RCC 7860 (cell line): Measurements from ENCODE around the gene RBKS.
A peak's percentile ranks its signal among the peaks of the same experiment; 100 is the strongest.

ENCODE experiments used
- DNase-seq: peaks from one replicate; pipeline ENCODE4 v3.0.0-alpha.2; 2015; ENCODE audit warnings: low spot score
- FAIRE-seq: peaks from 2 replicates; lab custom pipeline; 2012; peaks lifted over from hg19 to GRCh38; lab: Jason Lieb, UNC

RBKS gene

DNA sequence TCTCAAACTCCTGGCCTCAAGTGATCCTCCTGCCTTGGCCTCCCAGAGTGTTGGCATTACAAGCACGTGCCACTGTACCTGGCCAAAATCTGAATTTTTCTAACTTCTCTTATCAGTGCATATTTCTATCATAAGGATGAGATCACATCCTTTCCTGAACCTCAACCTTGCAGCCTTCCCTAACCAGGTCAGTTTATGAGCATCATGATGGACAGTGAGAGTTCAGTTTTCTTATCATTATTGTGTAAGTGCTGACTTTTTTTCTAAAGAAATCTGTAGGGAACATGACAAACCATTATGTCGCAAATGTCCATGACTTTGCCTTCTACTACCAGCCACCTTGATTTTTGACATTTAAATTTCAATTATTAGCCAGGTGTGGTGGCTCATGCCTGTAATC, 87.1 kb downstream of the RBKS start:
- peak; percentile 56 for DNase-seq
- FAIRE-seq = no peak

DNA sequence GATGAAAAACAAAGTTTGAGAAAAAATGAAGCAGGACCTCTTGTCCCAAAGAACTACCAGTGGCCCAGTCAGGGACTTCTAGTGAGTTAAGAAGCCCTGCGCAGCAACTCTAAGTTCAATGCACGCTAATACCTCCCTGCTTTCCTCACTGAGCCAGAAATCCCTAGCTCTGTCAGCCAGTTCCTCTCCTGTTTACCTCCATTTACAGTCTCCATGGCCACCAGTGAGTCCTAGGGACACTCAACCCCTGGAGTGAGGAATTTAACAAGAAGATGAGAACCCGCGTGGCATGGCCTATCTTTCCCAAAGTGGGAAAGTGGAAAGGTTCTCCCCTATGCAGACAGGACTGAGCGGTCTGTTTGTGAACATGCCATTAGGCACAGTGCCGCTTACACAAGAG, 87.6 kb downstream of the RBKS start:
- DNase-seq (no peak), FAIRE-seq (no peak)

DNA sequence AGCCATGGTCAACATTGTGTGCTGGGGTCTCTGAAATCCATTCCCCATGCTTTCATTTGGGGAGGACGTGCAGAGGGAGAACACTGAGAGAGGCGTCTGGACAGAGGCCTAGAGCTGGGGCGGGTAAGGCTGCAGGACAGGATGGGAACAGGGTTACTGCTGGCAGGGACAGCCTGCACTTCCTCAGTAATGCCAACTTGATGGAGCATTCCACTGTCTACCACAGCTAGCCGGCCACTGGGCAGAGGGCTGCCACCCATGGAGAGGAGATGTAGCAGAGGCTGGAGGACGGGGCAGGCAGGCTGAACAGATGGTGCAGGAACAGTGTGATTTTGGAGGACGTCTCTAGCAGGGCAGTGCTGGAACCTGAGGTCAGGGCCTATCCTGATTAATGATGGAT, 89.3 kb downstream of the RBKS start:
- no peak for FAIRE-seq

DNA sequence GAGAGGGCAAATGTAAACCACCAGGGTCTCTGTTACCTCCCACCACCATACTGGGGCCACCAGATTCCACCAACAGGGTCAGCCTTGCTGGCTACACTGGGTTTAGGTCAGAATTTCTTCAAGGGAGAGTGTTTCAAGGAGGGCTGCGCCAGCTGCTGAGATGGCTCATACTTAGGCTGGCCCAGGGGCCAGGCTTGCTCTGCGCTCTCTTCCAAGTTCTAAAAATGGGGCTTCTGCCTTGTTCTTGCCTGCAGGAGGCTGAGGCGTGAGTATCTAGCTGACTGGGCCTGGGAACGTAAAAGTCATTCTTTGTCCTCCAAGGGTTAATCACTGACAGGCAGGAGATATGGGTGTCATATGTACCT, 90.6 kb downstream of the RBKS start:
- FAIRE-seq (no peak), DNase-seq (no peak)

More for the DNA sequence above, 89.3 kb downstream of the RBKS start:
- DNase-seq = peak; percentile 12

DNA sequence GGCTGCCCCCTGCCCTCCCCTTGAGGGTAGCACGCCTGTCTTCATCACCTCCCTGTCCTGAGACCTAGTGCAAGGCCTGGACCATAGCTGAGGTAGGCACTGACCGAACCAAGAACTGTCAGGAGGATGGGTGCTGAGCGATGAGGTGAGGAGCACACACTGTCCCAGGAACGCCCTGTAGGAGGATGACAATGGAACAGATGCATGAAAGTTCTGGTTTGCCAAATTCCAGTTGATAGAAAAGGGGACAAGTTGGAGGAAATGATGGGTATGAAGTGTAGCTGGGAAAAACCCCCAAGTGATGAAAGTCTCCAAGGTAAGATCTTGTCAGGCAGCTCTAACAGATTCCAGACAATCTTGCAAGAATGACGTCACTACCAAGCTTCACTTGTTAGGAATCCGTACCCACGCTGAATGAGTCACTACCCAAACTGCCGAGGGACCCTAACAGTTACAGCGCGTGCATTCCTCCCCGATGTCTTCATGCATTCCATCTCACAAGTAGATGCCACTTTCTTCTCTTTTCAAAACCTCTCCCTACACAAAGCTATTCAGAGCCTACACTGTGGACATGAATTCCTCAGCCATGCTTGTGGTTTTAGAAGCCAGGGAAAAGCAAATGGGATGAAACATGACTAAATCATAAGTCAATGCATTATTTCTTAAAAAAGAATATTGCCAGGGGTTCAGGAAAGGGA, 91.1 kb downstream of the RBKS start:
- DNase-seq = peak; percentile 100
- FAIRE-seq = peak; percentile 99

DNA sequence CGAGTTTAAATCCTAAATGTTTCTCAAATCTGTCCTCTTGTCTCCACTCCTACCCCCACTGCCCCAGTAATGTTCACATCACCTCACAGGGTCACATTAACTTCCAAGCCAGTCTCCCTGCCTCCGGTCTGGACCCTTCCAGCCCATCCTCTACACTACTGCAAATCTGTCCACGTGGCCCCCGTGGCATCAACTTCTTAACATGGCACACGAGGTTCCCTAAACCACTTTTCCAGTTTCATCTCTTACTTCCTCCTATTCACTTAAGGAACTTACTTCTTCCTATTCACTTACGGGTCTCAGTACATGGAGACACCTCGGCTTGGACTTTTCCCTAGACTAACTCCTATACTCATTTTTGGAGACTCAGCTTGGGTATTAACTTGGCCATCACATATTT, 91.7 kb downstream of the RBKS start:
- FAIRE-seq = no peak

DNA sequence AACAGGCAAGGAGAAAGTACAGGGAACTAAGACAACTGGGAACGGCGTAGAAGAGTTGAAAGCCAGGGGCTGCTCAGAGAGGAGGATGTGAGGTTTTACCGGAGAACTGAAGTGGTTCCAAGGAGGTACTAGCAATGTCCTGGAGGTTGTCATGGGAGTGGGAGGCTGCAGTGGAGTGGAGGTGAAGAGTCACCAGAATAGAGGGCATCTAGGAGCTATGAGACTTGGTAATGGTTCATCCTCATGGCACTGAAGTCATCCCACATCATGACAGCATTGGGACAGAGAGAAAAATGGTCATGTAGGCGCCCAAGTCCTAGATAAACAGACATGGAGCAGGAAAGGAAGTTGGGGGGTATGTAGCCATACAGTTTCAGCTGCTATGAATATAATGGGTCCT, 92.3 kb downstream of the RBKS start:
- FAIRE-seq = no peak
- DNase-seq = no peak

More for the DNA sequence above, 91.7 kb downstream of the RBKS start:
- DNase-seq = no peak

DNA sequence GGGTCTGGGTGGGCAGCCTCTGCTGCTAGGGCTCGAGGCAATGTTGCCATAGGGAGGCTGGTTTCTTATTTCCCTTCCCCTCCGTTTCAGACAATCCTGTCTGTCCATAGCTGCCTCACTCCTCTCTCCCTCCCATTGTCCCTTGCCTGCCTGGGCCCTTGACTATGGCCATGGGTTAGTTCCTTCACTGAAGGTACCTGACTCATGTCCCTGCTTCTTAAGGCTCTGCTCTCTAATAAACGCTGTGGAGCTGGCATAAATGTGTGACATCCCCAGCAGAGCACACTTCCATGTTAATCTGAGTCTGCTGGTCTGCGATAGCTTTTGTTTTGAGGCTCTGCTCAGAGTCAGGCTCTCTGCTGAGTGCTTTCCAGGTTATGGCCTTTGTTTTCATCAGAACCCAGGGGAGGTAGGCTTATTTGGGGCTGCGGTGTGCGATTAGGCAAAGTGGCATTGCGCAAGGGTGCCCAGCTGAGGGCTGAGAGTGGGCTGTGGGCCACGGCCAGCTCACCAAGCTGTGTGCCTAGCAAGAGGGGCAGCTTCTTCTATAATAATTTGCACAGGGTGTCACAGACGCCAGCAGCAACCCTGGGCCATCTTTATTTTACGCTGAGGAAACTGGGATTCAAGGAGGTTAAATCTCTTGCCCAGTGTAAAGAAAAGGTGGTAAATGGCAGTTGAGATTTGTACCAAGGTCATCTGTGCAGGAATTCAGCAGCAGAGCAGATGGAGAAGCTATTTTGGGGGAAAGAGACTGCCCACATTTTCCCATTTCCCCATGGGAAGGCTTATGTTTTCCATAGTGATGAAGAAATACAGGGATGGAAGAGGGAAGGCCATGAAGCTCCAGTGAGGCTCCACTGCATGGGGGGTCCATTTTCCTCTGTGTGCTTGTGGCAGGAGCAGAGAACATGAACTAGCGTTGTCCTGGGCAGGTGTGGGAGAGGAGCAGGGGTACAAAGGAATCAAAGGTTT, 93.1 kb downstream of the RBKS start:
- no peak for FAIRE-seq
- DNase-seq = no peak

DNA sequence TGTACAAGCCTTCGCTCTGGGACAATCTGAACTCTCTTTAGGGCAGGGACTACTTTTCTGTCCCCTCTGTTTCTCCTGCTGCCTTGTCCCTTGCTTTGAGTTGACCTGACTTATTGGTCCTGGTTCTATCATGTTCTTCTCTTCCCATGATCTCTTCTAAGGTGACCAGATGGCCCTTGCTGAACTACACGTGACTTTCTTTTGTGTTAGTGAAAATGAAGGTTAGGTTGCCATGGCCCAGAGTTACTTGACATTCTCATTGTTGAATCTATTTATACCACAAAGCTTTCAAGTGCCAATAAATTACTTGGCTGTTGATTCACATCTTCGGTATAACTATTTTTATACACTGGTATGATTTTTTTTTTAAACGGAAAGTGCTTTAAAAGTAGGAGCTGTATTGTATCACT, 94.3 kb downstream of the RBKS start:
- no peak for DNase-seq
- no peak for FAIRE-seq

DNA sequence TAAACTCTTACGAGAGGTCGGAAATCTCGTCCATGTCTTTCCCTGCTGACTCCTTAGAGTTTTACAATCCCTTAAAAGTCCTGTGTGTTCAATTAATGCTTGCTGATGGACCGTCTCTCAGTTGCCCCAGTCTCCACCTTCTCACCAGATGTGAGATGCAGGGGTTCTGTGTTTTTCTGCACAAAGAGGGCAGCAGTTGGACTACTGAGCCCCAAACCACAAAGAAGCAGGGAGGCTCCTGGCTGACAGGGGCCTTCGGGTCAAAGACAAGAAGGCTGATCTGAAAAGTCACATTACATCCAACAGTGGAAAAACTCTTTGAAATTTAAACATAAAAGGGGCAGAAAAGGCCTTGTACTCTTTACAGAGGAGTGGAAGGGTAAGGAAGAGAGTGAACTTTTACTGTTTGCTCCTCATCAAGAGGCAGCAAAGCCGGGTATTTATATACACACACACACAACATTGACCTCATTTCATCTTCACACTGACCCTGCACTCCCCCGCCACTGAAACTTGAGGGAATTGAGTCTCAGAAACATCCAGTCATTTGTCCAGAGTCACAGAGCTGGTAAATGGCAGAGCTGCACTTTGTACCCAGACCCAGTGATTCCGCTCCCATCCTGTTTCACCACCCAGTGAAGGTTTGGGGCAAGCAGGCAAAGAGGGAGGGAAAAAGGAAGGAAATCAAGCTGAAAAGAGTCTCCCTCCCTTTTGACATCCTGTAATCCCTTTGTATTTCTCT, 94.9 kb downstream of the RBKS start:
- DNase-seq (no peak), FAIRE-seq (no peak)

DNA sequence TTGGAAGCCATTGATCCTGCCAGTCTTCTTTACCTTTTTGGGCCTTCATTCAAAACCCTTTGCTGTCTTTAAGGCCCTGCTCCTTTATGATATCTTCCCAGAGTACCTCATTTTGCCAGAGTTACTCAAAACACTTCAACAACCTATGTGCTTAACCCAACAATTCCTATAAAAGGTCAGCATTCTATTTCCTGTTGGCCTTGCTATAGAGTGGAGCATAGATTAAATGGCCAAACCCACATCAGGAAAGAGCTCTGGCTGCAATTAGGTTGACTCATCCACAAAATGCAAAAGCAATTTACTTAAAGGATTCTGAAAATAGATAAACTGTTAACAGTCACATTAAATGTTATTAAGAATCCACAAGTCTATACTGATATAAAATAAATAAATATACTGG, 97.4 kb downstream of the RBKS start:
- no peak for DNase-seq
- FAIRE-seq = peak; percentile 75

DNA sequence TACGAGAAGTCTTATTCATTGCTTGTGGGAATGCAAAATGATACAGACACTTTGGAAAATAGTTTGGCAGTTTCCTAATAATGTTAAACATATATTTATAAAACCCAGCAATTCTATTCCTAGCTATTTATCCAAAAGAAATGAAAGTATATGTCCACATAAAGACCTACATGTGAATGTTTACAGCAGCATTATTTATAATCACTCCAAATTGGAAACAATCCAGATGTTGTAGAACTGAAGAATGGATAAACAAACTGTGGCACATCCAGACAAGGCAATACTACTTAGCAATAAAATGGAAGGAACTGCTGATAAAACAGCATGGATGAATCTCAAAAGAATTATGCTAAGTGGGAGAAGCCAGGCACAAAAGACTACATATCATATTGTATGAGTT, 99.4 kb downstream of the RBKS start:
- FAIRE-seq (no peak), DNase-seq (no peak)

DNA sequence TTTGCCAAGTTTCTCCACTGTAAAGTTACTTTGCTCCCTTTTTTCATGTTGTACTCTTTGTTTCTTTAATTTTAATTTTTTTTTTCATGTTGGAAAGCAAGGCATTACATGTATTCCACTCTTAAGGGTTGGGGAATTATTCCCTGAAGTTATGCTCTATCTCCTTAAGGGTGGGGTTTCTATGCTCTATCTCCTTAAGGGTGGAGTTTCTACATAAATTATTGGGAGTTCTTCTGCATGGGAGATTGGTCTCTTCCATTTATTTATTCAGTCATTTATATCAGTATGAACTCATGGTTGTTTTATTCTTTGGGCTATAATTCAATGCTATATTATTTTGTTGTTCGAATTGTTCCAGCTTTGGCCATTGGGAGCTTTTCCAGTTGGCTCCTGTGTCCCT, 107.5 kb downstream of the RBKS start:
- FAIRE-seq (no peak), DNase-seq (no peak)

DNA sequence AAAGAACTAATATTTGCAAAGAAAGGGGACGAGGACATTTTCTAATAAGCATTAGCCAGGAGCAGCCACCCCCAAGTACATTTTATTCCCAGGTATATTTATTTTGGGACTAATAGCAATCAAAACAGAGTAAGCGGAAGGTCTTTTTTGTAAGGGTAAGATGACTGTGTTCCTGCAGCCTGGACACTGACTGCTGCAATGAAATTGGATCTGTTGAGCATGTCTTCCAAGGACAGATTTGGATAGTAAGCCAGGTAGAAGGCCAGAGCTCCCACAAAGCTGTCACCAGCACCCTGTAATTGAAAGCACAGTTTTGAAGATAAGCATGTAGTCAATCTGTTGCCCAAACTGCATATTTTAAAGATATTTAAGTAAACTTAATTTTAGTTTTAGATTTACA, 108.7 kb downstream of the RBKS start:
- DNase-seq = no peak
- no peak for FAIRE-seq

DNA sequence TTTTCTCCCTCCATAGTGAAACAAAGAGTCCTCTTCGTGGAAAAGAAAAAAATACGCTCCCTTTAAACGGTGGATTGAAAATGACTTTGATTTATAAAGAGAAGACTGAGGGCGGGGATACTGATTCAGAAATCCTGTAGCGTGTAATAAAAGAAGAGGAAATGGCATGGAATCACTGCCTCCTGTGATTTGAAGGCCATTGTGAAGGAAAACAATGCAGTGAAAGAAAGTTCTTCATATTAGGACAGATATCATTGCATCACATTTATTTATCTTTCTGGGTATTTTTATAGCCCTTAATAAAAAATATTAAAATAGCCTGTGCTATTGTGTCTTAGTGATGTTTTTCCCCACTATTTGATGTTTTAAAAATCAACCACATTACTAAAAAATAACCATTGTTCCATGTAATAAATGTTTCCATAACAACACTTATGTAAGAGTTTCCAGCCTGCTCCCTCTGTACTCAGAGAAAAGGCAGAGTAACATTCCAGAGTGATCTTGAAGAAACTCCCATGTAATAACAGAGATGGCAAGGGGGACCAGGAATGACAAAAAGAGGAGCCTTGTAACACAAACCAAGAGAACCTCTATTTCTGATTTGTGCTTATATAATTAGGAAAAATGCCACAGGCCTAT, 110.7 kb downstream of the RBKS start:
- FAIRE-seq (no peak), DNase-seq (no peak)

DNA sequence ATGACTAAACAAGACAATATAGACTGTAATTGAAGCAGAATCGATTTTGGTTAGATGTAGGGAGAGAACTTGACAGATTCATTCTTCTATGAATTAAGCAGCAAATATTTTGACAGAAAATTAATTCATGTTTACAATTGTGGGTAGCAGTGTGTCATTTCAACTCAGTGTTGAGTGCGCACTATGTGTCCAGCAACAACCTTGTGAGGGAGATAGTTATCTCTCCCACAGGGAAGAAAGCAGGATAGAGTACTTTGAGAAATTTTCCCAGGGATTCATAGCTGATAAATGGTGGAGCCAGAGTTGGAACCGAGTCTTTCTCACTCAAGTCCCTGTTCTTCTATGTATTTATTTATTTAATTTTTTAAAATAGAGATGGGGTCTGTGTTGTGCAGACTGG, 113.5 kb downstream of the RBKS start:
- DNase-seq (no peak), FAIRE-seq (no peak)

DNA sequence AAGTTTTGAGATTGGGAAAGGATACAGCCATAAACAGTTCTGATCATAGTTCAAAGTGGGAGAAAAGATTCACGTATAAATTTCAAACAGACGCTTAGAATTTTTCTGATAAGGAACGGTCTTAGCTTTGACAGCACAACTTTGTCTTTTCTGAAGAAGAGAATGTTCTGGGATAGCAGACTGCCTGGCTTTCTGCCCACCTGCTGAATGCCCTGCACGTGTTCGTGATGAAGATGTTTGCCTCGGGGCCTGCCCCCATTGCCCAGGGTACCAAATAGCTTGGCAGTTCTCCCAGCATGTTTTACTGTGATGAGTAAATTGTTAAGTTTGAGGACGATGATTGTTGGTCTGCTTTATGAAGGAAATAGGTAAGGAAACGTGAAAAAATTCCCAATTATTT, 114.1 kb downstream of the RBKS start:
- no peak for FAIRE-seq

DNA sequence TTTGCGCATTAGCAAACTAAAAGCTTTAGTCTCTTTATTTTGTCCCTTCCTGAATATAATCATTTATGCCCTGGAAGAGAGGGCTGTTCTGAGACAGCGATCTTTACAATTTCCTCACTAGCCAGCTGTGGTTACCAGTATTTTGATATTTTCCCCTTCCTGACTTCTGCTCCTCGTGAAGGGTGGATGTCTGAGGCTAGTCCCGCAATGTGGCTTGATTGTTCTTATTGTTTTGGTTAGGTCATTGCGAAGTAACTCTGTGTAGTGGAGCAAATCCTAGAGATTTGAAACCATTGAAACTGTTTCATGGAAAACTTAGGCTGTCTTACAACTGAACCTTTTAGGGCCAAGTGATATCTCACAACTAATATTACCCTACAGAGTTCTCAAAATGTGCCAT, 116.2 kb downstream of the RBKS start:
- DNase-seq = no peak
- FAIRE-seq = no peak

More for the DNA sequence above, 114.1 kb downstream of the RBKS start:
- no peak for DNase-seq

DNA sequence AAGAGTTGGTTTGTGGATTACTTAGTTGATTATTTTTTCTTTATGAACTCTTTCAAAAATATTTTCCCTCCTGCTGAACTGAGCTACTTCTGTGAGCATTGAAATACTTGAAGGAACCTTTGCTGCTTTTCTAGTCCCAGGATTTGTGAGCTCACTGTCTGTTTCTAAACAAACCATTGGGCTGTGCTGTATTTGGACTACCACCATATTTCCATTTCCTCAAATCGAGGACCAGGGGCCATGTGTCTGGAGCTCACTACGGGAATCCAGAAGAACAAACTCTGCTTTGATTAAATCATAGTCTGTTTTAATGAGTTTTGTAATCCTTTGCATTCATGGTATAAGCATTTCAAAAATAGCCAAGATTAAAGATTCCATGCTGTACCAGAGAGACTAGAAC, 117.4 kb downstream of the RBKS start:
- DNase-seq (no peak), FAIRE-seq (no peak)

DNA sequence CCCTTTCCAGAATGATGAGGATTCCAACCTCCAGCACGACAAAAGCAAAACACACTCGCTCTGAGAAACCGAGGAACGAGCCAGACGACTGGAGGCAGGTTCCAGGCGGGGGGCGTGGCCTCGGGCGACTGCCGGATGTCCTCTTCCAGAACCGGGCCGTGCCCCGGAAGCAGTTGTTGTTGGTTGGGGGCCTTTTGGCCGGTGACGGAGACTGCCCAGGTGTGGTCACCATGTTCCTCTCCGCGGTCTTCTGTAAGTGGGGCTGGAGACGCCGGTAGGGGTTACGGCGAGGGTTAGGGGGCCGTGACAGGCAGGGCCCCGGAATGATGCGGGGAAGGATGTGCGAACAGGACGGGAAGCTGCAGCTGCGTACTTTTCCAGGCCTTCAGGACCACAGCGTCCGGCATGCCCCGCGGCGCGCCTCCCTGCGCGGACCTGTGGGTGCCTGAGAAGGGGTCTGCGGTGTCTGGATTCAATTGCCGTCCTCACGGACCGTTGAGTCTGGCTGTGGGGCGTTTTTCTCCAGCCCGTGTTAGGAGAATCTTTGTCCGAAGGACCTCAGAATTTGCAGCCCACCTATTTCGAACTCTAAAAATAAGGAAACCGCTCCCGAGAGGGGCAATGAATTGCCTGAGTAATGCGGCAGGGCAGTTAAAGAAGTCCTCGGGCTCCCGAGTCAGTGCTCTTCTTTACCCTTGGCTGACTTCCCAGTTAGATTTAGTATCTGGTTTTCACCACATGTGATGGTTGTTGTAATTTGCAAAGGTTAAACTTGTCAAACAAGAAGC, 118.4 kb downstream of the RBKS start, which contains the start of gene MRPL33:
Gene MRPL33, plus strand, starts transcription at position 172 of the 788 bp plus-strand sequence. Its CDS starts 59 bp downstream, at position 231.
- DNase-seq (peak; percentile 87), FAIRE-seq (peak; percentile 77)
